Body of pancreas (tissue), 4 donors: ENCODE data around the gene EEF1AKMT3. TPM values are rescaled to one million over a fixed set of nuclear protein-coding genes. Genes with fewer than 3 reads are reported as not detected.

ENCODE experiments used
- ATAC-seq: fragments of 150-250 bp; one replicate; pipeline ENCODE4 v1.9.1; 2016
- DNase-seq, 4 donors: peaks; one replicate each; pipeline ENCODE4 v3.0.0-alpha.2; 2019
- H3K27ac ChIP-seq, 4 donors: fragments of 200-600 bp; sonication (generic); 1 replicate in 3 of 4; 2 replicates in 1 of 4; pipeline versions ENCODE4 v1.5.1 to v1.6.1; 2016 to 2019; ENCODE audit warnings: mild to moderate bottlenecking in 1 of 4, mixed read lengths in 1 of 4, moderate library complexity in 1 of 4
- H3K27me3 ChIP-seq, 2 donors: fragments of 200-600 bp; sonication (generic); one replicate each; pipeline ENCODE4 v1.6.0; 2016; ENCODE audit warnings: mild to moderate bottlenecking in 1 of 2
- H3K36me3 ChIP-seq, 2 donors: fragments of 200-600 bp; sonication (generic); replicated peaks in 1 of 2; 2 replicates each; pipeline ENCODE4 v1.5.1; 2016; ENCODE audit warnings: low read depth in 2 of 2; ENCODE audit not compliant: insufficient read depth in 1 of 2
- H3K4me1 ChIP-seq: fragments of 200-600 bp; sonication (generic); one replicate; pipeline ENCODE4 v1.6.0; 2016
- H3K4me3 ChIP-seq, 2 donors: fragments of 200-600 bp; sonication (generic); 1 replicate in 1 of 2; 2 replicates in 1 of 2; pipeline ENCODE4 v1.5.1; 2016 to 2019
- H3K9me3 ChIP-seq, 3 donors: fragments of 200-600 bp; sonication (generic); 1 replicate in 2 of 3; 2 replicates in 1 of 3; pipeline ENCODE4 v1.5.1; 2016
- POLR2A ChIP-seq, 3 donors: fragments of 450-650 bp; IDR thresholded peaks; one replicate each; pipeline ENCODE4 v1.6.1; 2016; ENCODE audit warnings: antibody characterized with exemption in 3 of 3, mild to moderate bottlenecking in 2 of 3
- WGBS, 2 donors: methylation state at CpG; one replicate each; pipeline ENCODE4 v1.1.5; 2017; 5-methylcytosine and 5-hydroxymethylcytosine counted together
- intact Hi-C: fragments of 100-400 bp; cut with DNase I; formaldehyde crosslinking; loops from one replicate; pipeline ENCODE4 v1.15.1; 2023
- total RNA-seq, 2 donors: library from RNA; depleted of rRNA; stranded (reverse); fragments of >200 nt; gene quantifications; one replicate each; pipeline ENCODE4 v1.1.0, GENCODE V29; 2016
- TF ChIP-seq, protein P1 (sequence below), 7 experiments: fragments of 450-650 bp in 4 of 7; fragments of 200-600 bp in 3 of 7; sonication (generic) in 3 of 7; IDR thresholded peaks; one replicate each; pipeline ENCODE4 v1.5.1; 2016 to 2019; ENCODE audit warnings: antibody characterized with exemption in 7 of 7

The EEF1AKMT3 gene
- total RNA-seq, 2 donors from 2014 or later = 11.2 to 15.0 TPM

DNA sequence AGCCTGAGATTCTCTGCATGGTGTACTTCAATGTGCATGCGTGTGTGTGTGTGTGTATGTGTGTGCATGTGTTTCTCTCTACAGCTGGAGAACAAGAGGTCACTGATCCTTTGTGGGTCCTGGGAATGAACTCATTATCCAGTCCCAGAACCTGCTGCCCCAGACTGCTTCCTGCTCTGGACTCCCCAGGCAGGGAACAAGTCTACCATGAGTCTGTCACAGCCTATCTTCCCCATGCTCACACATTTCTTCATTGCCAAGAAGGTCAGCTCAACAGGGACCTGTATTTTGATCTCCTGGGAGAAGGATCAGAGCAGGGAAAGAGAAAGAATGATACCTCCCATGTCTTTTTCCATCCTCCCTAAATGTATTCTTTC, 31.0 kb upstream of the EEF1AKMT3 start:
- intact Hi-C loops = no loop called here
- TF ChIP-seq, protein P1, sequence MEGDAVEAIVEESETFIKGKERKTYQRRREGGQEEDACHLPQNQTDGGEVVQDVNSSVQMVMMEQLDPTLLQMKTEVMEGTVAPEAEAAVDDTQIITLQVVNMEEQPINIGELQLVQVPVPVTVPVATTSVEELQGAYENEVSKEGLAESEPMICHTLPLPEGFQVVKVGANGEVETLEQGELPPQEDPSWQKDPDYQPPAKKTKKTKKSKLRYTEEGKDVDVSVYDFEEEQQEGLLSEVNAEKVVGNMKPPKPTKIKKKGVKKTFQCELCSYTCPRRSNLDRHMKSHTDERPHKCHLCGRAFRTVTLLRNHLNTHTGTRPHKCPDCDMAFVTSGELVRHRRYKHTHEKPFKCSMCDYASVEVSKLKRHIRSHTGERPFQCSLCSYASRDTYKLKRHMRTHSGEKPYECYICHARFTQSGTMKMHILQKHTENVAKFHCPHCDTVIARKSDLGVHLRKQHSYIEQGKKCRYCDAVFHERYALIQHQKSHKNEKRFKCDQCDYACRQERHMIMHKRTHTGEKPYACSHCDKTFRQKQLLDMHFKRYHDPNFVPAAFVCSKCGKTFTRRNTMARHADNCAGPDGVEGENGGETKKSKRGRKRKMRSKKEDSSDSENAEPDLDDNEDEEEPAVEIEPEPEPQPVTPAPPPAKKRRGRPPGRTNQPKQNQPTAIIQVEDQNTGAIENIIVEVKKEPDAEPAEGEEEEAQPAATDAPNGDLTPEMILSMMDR (IDR thresholded peaks at IDR 0.05) = no peak
- no peak for TF ChIP-seq POLR2A (IDR thresholded peaks at IDR 0.05)
- no peak overlapping the region for H3K4me3 ChIP-seq
- H3K36me3 ChIP-seq = no peaks in the 10 kb centered on the region
- ATAC-seq (no peak), DNase-seq (no peak)
- H3K27me3 ChIP-seq = peaks cover 11 to 34% of the 10 kb centered on the region in 2 donors
- peaks cover 42% of the 10 kb centered on the region for H3K4me1 ChIP-seq
- H3K9me3 ChIP-seq = no peaks in the 10 kb centered on the region
- WGBS, 2 donors = 63 to 100% methylated on average over 1 of the region's 1 CpG
- no peak overlapping the region for H3K27ac ChIP-seq

DNA sequence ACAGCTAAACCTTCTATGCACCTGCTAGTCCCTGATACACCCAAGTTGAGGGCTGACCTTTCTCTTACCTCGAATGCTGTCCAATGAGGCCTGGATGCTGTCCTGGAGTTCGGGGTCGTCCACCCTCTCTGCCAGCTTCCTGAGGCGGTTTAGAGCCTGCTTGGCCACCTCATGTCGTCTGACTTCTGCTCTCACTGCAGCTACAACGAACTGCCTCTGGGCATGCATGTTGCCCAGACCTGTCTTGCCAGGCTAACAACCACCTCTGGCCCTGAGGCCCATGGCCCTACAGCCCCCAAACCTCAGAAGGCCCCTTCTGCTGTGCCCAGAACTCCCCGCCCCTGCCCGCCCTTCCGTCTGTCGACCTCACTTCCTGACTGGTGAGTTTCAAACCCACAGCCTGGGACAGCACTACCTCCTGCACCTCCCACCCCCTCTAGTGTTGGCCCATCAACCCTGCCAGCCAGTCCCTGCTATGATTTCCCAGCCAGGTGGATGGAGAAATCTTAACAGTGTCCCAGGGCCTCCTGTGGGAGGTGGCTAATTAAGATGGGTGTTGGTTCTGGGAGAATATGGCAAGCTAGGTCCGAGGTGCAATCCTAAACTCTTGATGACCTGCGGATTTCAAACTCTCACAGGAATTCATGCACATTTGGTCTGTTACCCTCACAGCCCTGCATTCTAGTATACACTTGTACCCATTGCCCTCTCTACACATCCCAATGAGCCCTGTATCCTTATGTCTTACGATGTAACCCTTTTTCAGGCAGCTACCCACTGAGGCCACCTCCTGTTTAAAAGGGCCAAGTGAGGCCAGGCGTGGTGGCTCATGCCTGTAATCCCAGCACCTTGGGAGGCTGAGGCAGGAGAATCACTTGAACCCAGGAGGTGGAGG, 30.3 kb upstream of the EEF1AKMT3 start:
- ATAC-seq = no peak
- intact Hi-C loops = no loop called here
- WGBS, 2 donors = 47 to 56% methylated on average over 13 to 14 of the region's 14 CpGs
- no peaks in the 10 kb centered on the region for H3K9me3 ChIP-seq
- TF ChIP-seq, protein P1 (IDR thresholded peaks at IDR 0.05) = no peak
- TF ChIP-seq POLR2A (IDR thresholded peaks at IDR 0.05) = no peak
- peaks cover 0 to 2% of the 10 kb centered on the region in 2 donors for H3K36me3 ChIP-seq
- H3K27me3 ChIP-seq = peaks cover 11 to 27% of the 10 kb centered on the region in 2 donors
- H3K4me1 ChIP-seq = peaks cover 35% of the 10 kb centered on the region
- no peak overlapping the region for H3K27ac ChIP-seq
- no peak overlapping the region for H3K4me3 ChIP-seq
- DNase-seq = peak in 1 of 4 donors; percentile 43

DNA sequence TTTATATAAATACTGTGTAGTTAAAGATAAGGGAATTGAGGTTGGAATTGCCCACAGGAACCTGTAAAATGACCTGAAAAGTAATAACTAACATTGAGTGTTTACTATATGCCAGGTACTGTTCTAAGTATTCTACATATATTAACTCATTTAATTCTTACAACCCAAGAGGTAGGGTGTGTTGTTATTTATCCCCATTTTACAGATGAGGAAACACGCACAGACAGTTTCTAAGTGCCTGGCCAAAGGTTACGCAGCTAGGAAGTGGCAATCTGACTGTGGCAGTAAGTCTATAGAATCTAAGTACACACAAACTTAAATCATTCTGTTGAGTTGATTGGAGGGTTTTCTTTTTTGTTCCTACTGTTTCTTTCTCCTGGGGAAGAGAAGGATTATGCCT, 28.6 kb upstream of the EEF1AKMT3 start:
- TF ChIP-seq POLR2A (IDR thresholded peaks at IDR 0.05) = no peak
- TF ChIP-seq, protein P1 (IDR thresholded peaks at IDR 0.05) = no peak
- Histone ChIP-seq H3K9me3 (no peaks in the 10 kb centered on the region), H3K4me3 (no peak overlapping the region), H3K27ac (peak overlapping the region in 1 of 4 donors; percentile 91), H3K36me3 (peaks cover 0 to 6% of the 10 kb centered on the region in 2 donors), H3K4me1 (peaks cover 18% of the 10 kb centered on the region), H3K27me3 (peaks cover 0 to 10% of the 10 kb centered on the region in 2 donors)
- intact Hi-C loops = no loop called here
- DNase-seq (no peak), ATAC-seq (no peak)
- 79 to 84% methylated on average over 2 of the region's 2 CpGs for WGBS, 2 donors

- Histone ChIP-seq H3K27ac (peak overlapping the region; percentile 78 to 96 (median 93)), H3K4me3 (peak overlapping the region; percentile 58 to 79), H3K9me3 (no peaks in the 10 kb centered on the region), H3K27me3 (peaks cover 0 to 5% of the 10 kb centered on the region in 2 donors), H3K36me3 (peaks cover 0 to 6% of the 10 kb centered on the region in 2 donors), H3K4me1 (peaks cover 18% of the 10 kb centered on the region)
- intact Hi-C loops = no loop called here
- WGBS, 2 donors = 5 to 17% methylated on average over 2 to 21 of the region's 21 CpGs
- ATAC-seq (peak; percentile 75), DNase-seq (peak; percentile 74 to 82 (median 78))
- TF ChIP-seq, protein P1 (IDR thresholded peaks at IDR 0.05) = no peak
- no peak for TF ChIP-seq POLR2A (IDR thresholded peaks at IDR 0.05)
Measured at GRCh38 chr12:57744194-57744776, 28.1 kb upstream of the EEF1AKMT3 start.
